SK-N-SH (cell line): Measurements from ENCODE around the gene HS6ST3. TPM values are rescaled to one million over a fixed set of nuclear protein-coding genes. Genes with fewer than 3 reads are reported as not detected.

Source experiments
- CTCF ChIA-PET: fragments of 300-600, 350-600 bp; formaldehyde crosslinking; extraction: SDS; loops from one replicate; lab custom pipeline; 2021; lab: Yijun Ruan, JAX
- POLR2A ChIA-PET: fragments of 350-600 bp; sonication (Branson Sonifier 250); formaldehyde crosslinking; extraction: SDS; loops from one replicate; lab custom pipeline; 2020; ENCODE audit warnings: antibody characterized with exemption, inconsistent platforms; lab: Yijun Ruan, JAX
- DNase-seq: peaks from one replicate; pipeline ENCODE4 v3.0.0; 2012
- H2AFZ ChIP-seq: fragments of 200-600 bp; sonication (generic); 2 replicates; pipeline ENCODE4 v1.8.1; 2016; ENCODE audit warnings: antibody characterized with exemption, mild to moderate bottlenecking, low read depth
- H3F3A ChIP-seq: fragments of 200-600 bp; sonication (generic); replicated peaks from 2 replicates; pipeline ENCODE3; 2016; ENCODE audit warnings: antibody characterized with exemption, mild to moderate bottlenecking; ENCODE audit not compliant: insufficient read depth
- H3K27ac ChIP-seq, 2 experiments: fragments of 200-500 bp in 1 of 2; fragments of 200-600 bp in 1 of 2; sonication (Bioruptor generic) in 1 of 2; sonication (generic), shearing (Covaris generic) in 1 of 2; 2 replicates each; pipeline versions ENCODE4 v1.5.1 to v1.6.1; 2014 to 2016; ENCODE audit warnings: low read depth in 2 of 2, inconsistent platforms in 1 of 2, low read length in 1 of 2, mild to moderate bottlenecking in 1 of 2, mixed read lengths in 1 of 2
- H3K27me3 ChIP-seq: fragments of 200-600 bp; sonication (generic), shearing (Covaris generic); 2 replicates; pipeline ENCODE4 v1.6.1; 2016; ENCODE audit warnings: mixed run types; ENCODE audit not compliant: insufficient read depth
- H3K36me3 ChIP-seq, 2 experiments: fragments of 200-500 bp in 1 of 2; fragments of 200-600 bp in 1 of 2; sonication (Bioruptor generic) in 1 of 2; sonication (generic) in 1 of 2; replicated peaks in 1 of 2; 2 replicates each; pipeline versions ENCODE3 to v1.5.1; 2014 to 2016; ENCODE audit warnings: low read length in 1 of 2, mild to moderate bottlenecking in 1 of 2; ENCODE audit not compliant: insufficient read depth in 2 of 2, control insufficient read depth in 1 of 2
- H3K4me1 ChIP-seq, 2 experiments: fragments of 200-500 bp in 1 of 2; fragments of 200-600 bp in 1 of 2; sonication (Bioruptor generic) in 1 of 2; sonication (generic), shearing (Covaris generic) in 1 of 2; 2 replicates each; pipeline versions ENCODE4 v1.5.1 to v1.6.1; 2014 to 2016; ENCODE audit warnings: low read depth in 1 of 2, low read length in 1 of 2, mixed run types in 1 of 2; ENCODE audit not compliant: insufficient read depth in 2 of 2, control insufficient read depth in 1 of 2
- H3K4me2 ChIP-seq: fragments of 200-600 bp; sonication (generic), shearing (Covaris generic); 2 replicates; pipeline ENCODE4 v1.6.1; 2017; ENCODE audit warnings: mixed run types
- H3K4me3 ChIP-seq, 2 experiments: fragments of 200-500 bp in 1 of 2; fragments of 200-600 bp in 1 of 2; sonication (Bioruptor generic) in 1 of 2; sonication (generic), shearing (Covaris generic) in 1 of 2; 2 replicates each; pipeline versions ENCODE4 v1.5.1 to v1.8.1; 2014 to 2016; ENCODE audit warnings: low read depth in 2 of 2, inconsistent platforms in 1 of 2, low read length in 1 of 2, mild to moderate bottlenecking in 1 of 2, mixed read lengths in 1 of 2, moderate library complexity in 1 of 2
- H3K79me2 ChIP-seq: fragments of 200-600 bp; sonication (generic); 2 replicates; pipeline ENCODE4 v1.8.1; 2017; ENCODE audit warnings: mild to moderate bottlenecking; ENCODE audit not compliant: insufficient read depth
- H3K9ac ChIP-seq: fragments of 200-600 bp; sonication (generic); 2 replicates; pipeline ENCODE4 v1.6.1; 2017; ENCODE audit warnings: mixed run types
- H3K9me2 ChIP-seq: fragments of 200-600 bp; sonication (generic); 2 replicates; pipeline ENCODE4 v1.6.1; 2017; ENCODE audit warnings: mixed run types
- H3K9me3 ChIP-seq: fragments of 200-600 bp; sonication (generic); 2 replicates; pipeline ENCODE4 v1.6.1; 2017; ENCODE audit warnings: mixed run types, mild to moderate bottlenecking, moderate library complexity
- H4K20me1 ChIP-seq: fragments of 200-600 bp; sonication (generic); 2 replicates; pipeline ENCODE4 v1.6.1; 2017; ENCODE audit warnings: mild to moderate bottlenecking, mixed run types; ENCODE audit not compliant: insufficient read depth
- CHD2 ChIP-seq: fragments of 150-350 bp; IDR thresholded peaks from 2 replicates; pipeline ENCODE4 v1.6.1; 2018; ENCODE audit warnings: low read length; ENCODE audit not compliant: partially characterized antibody
- FOSL2 ChIP-seq: IDR thresholded peaks from 2 replicates; pipeline ENCODE4 v1.4.0; 2012; ENCODE audit warnings: low read depth, mild to moderate bottlenecking, moderate library complexity, borderline replicate concordance
- FOXJ3 ChIP-seq: sonication (generic); formaldehyde crosslinking; IDR thresholded peaks from 2 replicates; pipeline ENCODE4 v1.5.1; 2020; ENCODE audit warnings: mild to moderate bottlenecking, missing genetic modification reagents
- GATA2 ChIP-seq: sonication (generic); formaldehyde crosslinking; IDR thresholded peaks from 2 replicates; pipeline ENCODE4 v1.5.0; 2020; ENCODE audit warnings: mild to moderate bottlenecking, missing genetic modification reagents
- IRF3 ChIP-seq: fragments of 150-350 bp; IDR thresholded peaks from 2 replicates; pipeline ENCODE4 v1.6.1; 2016; ENCODE audit warnings: mild to moderate bottlenecking, low read depth, low read length
- JUND ChIP-seq: IDR thresholded peaks from 2 replicates; pipeline ENCODE4 v1.4.0; 2012
- MAX ChIP-seq: IDR thresholded peaks from 2 replicates; pipeline ENCODE4 v1.4.0; 2012; ENCODE audit warnings: low read depth
- POLR2AphosphoS5 ChIP-seq: IDR thresholded peaks from 2 replicates; pipeline ENCODE4 v1.6.1; 2012; ENCODE audit warnings: low read depth, low read length
- RAD21 ChIP-seq: IDR thresholded peaks from 2 replicates; pipeline ENCODE4 v1.6.1; 2012; ENCODE audit warnings: mild to moderate bottlenecking, low read length
- RCOR1 ChIP-seq: fragments of 150-350 bp; IDR thresholded peaks from 2 replicates; pipeline ENCODE4 v1.6.1; 2017; ENCODE audit warnings: antibody characterized with exemption, low read length
- REST ChIP-seq: IDR thresholded peaks from 2 replicates; pipeline ENCODE4 v1.6.1; 2012; ENCODE audit warnings: mild to moderate bottlenecking, low read depth, low read length, moderate library complexity
- SIN3A ChIP-seq: IDR thresholded peaks from 2 replicates; pipeline ENCODE4 v1.6.1; 2012; ENCODE audit warnings: low read depth, mild to moderate bottlenecking, low read length, moderate library complexity, borderline replicate concordance
- SMC3 ChIP-seq: IDR thresholded peaks from 2 replicates; pipeline ENCODE4 v1.6.1; 2012; ENCODE audit warnings: low read depth, low read length, improper control_type of control experiment
- TAF1 ChIP-seq: IDR thresholded peaks from 2 replicates; pipeline ENCODE4 v1.6.1; 2012; ENCODE audit warnings: low read depth, mild to moderate bottlenecking, low read length, moderate library complexity, borderline replicate concordance
- YY1 ChIP-seq: IDR thresholded peaks from 2 replicates; pipeline ENCODE4 v1.4.0; 2012; ENCODE audit warnings: low read depth, mild to moderate bottlenecking
- ZBTB33 ChIP-seq: IDR thresholded peaks from 2 replicates; pipeline ENCODE4 v1.4.0; 2012; ENCODE audit warnings: low read depth, borderline replicate concordance
- WGBS: methylation state at CpG from one replicate; pipeline ENCODE4 v1.1.6; 2017; ENCODE audit warnings: low lambda C conversion rate; 5-methylcytosine and 5-hydroxymethylcytosine counted together
- polyA plus RNA-seq, 3 experiments: library from polyadenylated mRNA; depleted of rRNA; stranded (reverse); fragments of >200 nt; gene quantifications; 2 replicates each; pipeline ENCODE4 v1.2.3, GENCODE V29; 2012

The HS6ST3 gene
- polyA plus RNA-seq, 1 of the 3 experiments (the other 2 are of a cell fraction): under 0.01 TPM

- Histone ChIP-seq H3F3A (no peaks in the 10 kb centered on the region), H3K4me2 (no peak overlapping the region), H3K9ac (no peak overlapping the region), H2AFZ (no peak overlapping the region), H3K4me3 (no peak overlapping the region), H3K4me1 (no peaks in the 10 kb centered on the region), H3K9me2 (no peaks in the 10 kb centered on the region), H3K36me3 (no peaks in the 10 kb centered on the region), H4K20me1 (no peaks in the 10 kb centered on the region), H3K27ac (no peak overlapping the region), H3K27me3 (no peaks in the 10 kb centered on the region), H3K79me2 (no peaks in the 10 kb centered on the region), H3K9me3 (no peaks in the 10 kb centered on the region)
- WGBS: 22% methylated on average over 2 of the region's 2 CpGs
- TF ChIP-seq SMC3 (no peak), CHD2 (no peak), TAF1 (no peak), RCOR1 (no peak), REST (no peak)
- ChIA-PET CTCF (interaction anchor here (0.9 kb wide), 1 partner anchor 272 kb away, joined by 3 read pairs; no protein-coding TSS in a partner anchor), POLR2A (no interaction called here)
- DNase-seq: no peak
These were observed 455.1 kb downstream of the HS6ST3 start for GRCh38 chr13:96544957-96545356.

- Histone ChIP-seq H2AFZ (no peak overlapping the region), H3K4me1 (no peaks in the 10 kb centered on the region)
- DNase-seq: no peak
- 39% methylated on average over 3 of the region's 3 CpGs for WGBS
- no peak for TF ChIP-seq MAX
- TF ChIP-seq, all 33 proteins: peak for 0
- ChIA-PET CTCF (no interaction called here), POLR2A (no interaction called here)
- Histone ChIP-seq H3F3A (no peaks in the 10 kb centered on the region), H3K4me2 (no peak overlapping the region), H3K27ac (no peak overlapping the region), H3K9me3 (no peaks in the 10 kb centered on the region), H3K36me3 (no peaks in the 10 kb centered on the region), H3K9ac (no peak overlapping the region), H3K9me2 (no peaks in the 10 kb centered on the region), H3K79me2 (no peaks in the 10 kb centered on the region), H3K27me3 (no peaks in the 10 kb centered on the region), H4K20me1 (no peaks in the 10 kb centered on the region), H3K4me3 (no peak overlapping the region)
These were observed 456.6 kb downstream of the HS6ST3 start for GRCh38 chr13:96546463-96546862.

- no peaks in the 10 kb centered on the region for H4K20me1 ChIP-seq
- no peak overlapping the region for H2AFZ ChIP-seq
- CTCF ChIA-PET: interaction anchor here (1.1 kb wide), 1 partner anchor 10 kb away, joined by 4 read pairs; no protein-coding TSS in a partner anchor
- no peak overlapping the region for H3K27ac ChIP-seq
- H3K36me3 ChIP-seq: no peaks in the 10 kb centered on the region
- no peaks in the 10 kb centered on the region for H3K27me3 ChIP-seq
- POLR2A ChIA-PET: no interaction called here
- H3K9me2 ChIP-seq: no peaks in the 10 kb centered on the region
- H3K9me3 ChIP-seq: no peaks in the 10 kb centered on the region
- no peak overlapping the region for H3K4me2 ChIP-seq
- WGBS: 68% methylated on average over 4 of the region's 5 CpGs
- H3K4me1 ChIP-seq: no peaks in the 10 kb centered on the region
- H3K79me2 ChIP-seq: no peaks in the 10 kb centered on the region
- no peak for DNase-seq
- no peak overlapping the region for H3K9ac ChIP-seq
- H3F3A ChIP-seq: no peaks in the 10 kb centered on the region
- no peak overlapping the region for H3K4me3 ChIP-seq
- TF ChIP-seq RAD21 (no peak), POLR2AphosphoS5 (no peak), YY1 (no peak), SIN3A (no peak), ZBTB33 (no peak), IRF3 (no peak), FOSL2 (no peak), FOXJ3 (CRISPR knock-in tag) (no peak), JUND (no peak), GATA2 (CRISPR knock-in tag) (no peak)
These were observed 461.6 kb downstream of the HS6ST3 start for GRCh38 chr13:96551546-96551945.
